Chondrocyte (in vitro differentiated cells): ENCODE data around the gene SLC39A11. TPM values are rescaled to one million over a fixed set of nuclear protein-coding genes. Genes with fewer than 3 reads are reported as not detected.

Experiments used
- DNase-seq: peaks from one replicate; pipeline ENCODE4 v3.0.0; 2021; ENCODE audit warnings: mixed read lengths, low spot score
- H3K27ac Mint-ChIP-seq: one replicate; pipeline ENCODE4 v1.8.0; 2021; ENCODE audit warnings: mild to moderate bottlenecking, moderate library complexity, mixed read lengths; ENCODE audit not compliant: unreplicated experiment
- H3K27me3 Mint-ChIP-seq: 2 replicates; pipeline ENCODE4 v1.8.0; 2021; ENCODE audit warnings: low read depth, mixed read lengths
- H3K36me3 Mint-ChIP-seq: 2 replicates; pipeline ENCODE4 v1.8.0; 2021; ENCODE audit warnings: low read depth, mixed read lengths
- H3K4me1 Mint-ChIP-seq: 2 replicates; pipeline ENCODE4 v1.8.0; 2021; ENCODE audit warnings: low read depth, mild to moderate bottlenecking, mixed read lengths
- H3K4me3 Mint-ChIP-seq: one replicate; pipeline ENCODE4 v1.8.0; 2021; ENCODE audit warnings: mild to moderate bottlenecking, moderate library complexity, mixed read lengths; ENCODE audit not compliant: unreplicated experiment
- H3K9me3 Mint-ChIP-seq: 2 replicates; pipeline ENCODE4 v1.8.0; 2021; ENCODE audit warnings: low read depth, mixed read lengths
- CTCF ChIP-seq: fragments of 200-600 bp; sonication (generic); IDR thresholded peaks from 2 replicates; pipeline ENCODE4 v1.5.0; 2021; ENCODE audit warnings: antibody characterized with exemption, mild to moderate bottlenecking, moderate library complexity
- total RNA-seq: library from RNA; stranded (reverse); gene quantifications from 3 replicates; pipeline ENCODE4 v1.2.1, GENCODE V29; 2021

Gene SLC39A11
- total RNA-seq, 1 donor from 2014 or later: 25.3 TPM

GRCh38 chr17:72730077-72730476, 362.4 kb downstream of the SLC39A11 start:
- peaks cover 22% of the 10 kb centered on the region for H3K4me1 Mint-ChIP-seq
- no peak overlapping the region for H3K27ac Mint-ChIP-seq
- peaks cover 6% of the 10 kb centered on the region for H3K36me3 Mint-ChIP-seq
- DNase-seq: no peak
- TF ChIP-seq CTCF: no peak
- H3K9me3 Mint-ChIP-seq: no peaks in the 10 kb centered on the region
- H3K27me3 Mint-ChIP-seq: no peaks in the 10 kb centered on the region
- no peak overlapping the region for H3K4me3 Mint-ChIP-seq

- no peaks in the 10 kb centered on the region for H3K27me3 Mint-ChIP-seq
- no peak for DNase-seq
- no peak for TF ChIP-seq CTCF
- H3K4me1 Mint-ChIP-seq: peaks cover 21% of the 10 kb centered on the region
- no peaks in the 10 kb centered on the region for H3K36me3 Mint-ChIP-seq
- H3K9me3 Mint-ChIP-seq: no peaks in the 10 kb centered on the region
- peak overlapping the region; percentile 16 for H3K4me3 Mint-ChIP-seq
- peak overlapping the region; percentile 34 for H3K27ac Mint-ChIP-seq
These were observed 365.6 kb downstream of the SLC39A11 start for GRCh38 chr17:72726936-72727335.

- Mint-ChIP-seq H3K27ac (no peak overlapping the region), H3K4me1 (peaks cover 21% of the 10 kb centered on the region), H3K36me3 (no peaks in the 10 kb centered on the region), H3K27me3 (no peaks in the 10 kb centered on the region), H3K4me3 (no peak overlapping the region), H3K9me3 (no peaks in the 10 kb centered on the region)
- no peak for DNase-seq
- peak; percentile 97 for TF ChIP-seq CTCF
These were observed 366.9 kb downstream of the SLC39A11 start for GRCh38 chr17:72725433-72726068.

GRCh38 chr17:72724267-72724666, 368.2 kb downstream of the SLC39A11 start:
- TF ChIP-seq CTCF: no peak
- H3K36me3 Mint-ChIP-seq: no peaks in the 10 kb centered on the region
- H3K9me3 Mint-ChIP-seq: no peaks in the 10 kb centered on the region
- H3K27ac Mint-ChIP-seq: peak overlapping the region; percentile 22
- no peaks in the 10 kb centered on the region for H3K27me3 Mint-ChIP-seq
- H3K4me3 Mint-ChIP-seq: no peak overlapping the region
- H3K4me1 Mint-ChIP-seq: peaks cover 29% of the 10 kb centered on the region
- DNase-seq: no peak

- Mint-ChIP-seq H3K9me3 (no peaks in the 10 kb centered on the region), H3K4me3 (no peak overlapping the region), H3K36me3 (no peaks in the 10 kb centered on the region), H3K27me3 (no peaks in the 10 kb centered on the region), H3K4me1 (peaks cover 32% of the 10 kb centered on the region), H3K27ac (no peak overlapping the region)
- no peak for DNase-seq
- no peak for TF ChIP-seq CTCF
These were observed 368.8 kb downstream of the SLC39A11 start for GRCh38 chr17:72723711-72724110.
